GM19372 (cell line): ENCODE measurements around the gene ME3.
"Not testable (repeated sequence)": the region's sequence is repeated elsewhere in the genome, so short reads cannot be mapped to it uniquely, and the experiment has no call there.

Experiments used
- ATAC-seq: cut with Tn5 transposase; IDR thresholded peaks from one replicate; pipeline ENCODE4 v1.9.1; 2021; ENCODE audit warnings: mild to moderate bottlenecking, low read depth, moderate library complexity; ENCODE audit not compliant: unreplicated experiment

ME3 gene

DNA sequence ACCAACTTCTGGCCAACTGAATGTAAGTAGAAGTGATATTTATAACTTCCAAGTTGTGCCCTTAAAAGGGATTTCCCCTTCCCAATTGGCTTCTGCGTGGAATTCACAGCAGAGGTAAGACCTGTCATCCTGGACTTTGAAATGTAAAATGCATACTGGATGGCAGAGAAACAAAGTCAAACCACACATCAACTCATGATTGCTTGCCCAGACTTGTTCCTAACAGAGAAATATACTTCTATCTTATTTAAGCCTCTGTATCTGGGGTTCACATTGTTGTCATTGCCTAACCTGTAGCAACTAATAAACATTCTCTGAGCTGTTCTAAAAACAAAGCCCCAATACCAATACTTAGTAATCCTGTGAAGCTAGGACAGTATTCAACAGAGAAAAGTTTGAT lies 6.2 kb downstream of the ME3 start:
- ATAC-seq, result no peak

DNA sequence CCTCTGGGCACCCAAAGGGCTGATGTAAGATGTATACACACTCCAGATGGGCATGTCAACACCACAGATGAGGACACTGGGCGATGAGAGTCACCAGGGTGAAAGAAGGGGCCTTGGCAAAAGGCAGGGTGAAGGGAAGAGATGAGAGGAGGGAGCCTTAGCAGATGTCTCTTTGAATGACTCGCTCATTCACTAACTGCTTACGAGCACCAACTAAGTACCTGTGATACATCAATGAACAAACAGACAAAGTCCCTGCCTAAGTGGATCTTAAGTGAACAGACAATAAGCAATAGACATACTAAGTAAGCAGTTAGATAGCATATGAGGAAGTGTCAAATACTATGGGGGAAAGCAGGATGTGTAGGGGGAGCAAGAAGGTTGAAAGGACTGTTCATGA lies 7.5 kb downstream of the ME3 start:
- ATAC-seq, result no peak

DNA sequence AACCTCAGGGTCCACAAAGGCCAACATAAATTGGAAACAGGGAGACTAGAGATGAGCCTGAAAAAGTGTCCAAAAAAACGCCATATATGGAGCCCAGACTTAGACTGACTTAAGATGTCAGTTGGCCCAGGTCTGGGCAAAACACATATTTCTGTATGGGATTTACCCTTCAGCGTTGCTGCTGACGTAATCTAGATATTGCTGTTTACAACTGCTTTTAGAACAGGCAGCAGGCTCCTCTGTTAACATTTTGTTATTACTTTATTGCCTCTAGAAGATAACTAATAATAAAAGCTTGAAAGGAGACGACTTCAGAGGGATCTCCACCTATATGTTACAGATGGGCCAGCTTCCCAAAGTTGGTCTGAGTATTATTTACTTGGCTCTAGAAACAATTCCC lies 8.7 kb downstream of the ME3 start:
- no peak for ATAC-seq

GRCh38 chr11:86663291-86663690 lies 9.1 kb downstream of the ME3 start:
- no peak for ATAC-seq

GRCh38 chr11:86660736-86661135 lies 11.7 kb downstream of the ME3 start:
- ATAC-seq, result no peak

DNA sequence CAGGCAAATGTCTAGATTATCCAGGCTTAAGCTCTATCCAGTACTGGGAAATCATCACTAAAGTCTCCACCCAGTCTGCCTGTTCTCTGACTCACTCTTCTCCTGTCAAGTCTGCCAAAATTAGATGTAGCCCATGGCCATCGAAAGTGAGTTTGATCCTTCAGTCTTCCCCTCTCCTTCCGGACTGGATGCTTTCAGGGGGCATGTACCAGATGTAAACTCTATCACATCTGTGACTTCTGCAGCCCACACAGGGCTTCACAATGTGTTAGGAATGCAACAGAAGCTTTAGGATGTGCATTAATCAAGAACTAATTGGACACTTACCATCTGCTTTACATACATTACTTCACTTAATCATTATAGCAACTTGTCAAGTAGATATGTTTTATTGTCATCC lies 12.3 kb downstream of the ME3 start:
- no peak for ATAC-seq

DNA sequence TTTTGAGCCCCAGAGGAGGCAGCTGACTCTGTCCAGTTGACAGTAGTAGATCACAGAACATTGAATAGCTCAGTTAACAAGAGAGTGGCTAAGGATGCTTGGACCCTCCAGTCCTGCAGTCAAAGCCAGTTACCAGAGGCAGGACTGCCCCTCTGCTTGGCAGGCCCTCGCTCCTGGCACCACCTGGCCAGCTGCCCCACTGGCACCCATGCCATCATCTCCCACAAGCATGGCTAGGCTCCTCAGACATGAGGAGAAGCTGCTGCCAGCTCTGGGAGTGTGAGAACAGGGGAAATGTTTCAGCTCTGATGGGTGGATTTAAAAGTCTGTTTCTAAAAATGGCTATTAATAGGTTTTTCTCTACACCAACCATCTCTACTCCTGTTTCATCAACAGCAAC lies 13.9 kb downstream of the ME3 start:
- ATAC-seq, result no peak

DNA sequence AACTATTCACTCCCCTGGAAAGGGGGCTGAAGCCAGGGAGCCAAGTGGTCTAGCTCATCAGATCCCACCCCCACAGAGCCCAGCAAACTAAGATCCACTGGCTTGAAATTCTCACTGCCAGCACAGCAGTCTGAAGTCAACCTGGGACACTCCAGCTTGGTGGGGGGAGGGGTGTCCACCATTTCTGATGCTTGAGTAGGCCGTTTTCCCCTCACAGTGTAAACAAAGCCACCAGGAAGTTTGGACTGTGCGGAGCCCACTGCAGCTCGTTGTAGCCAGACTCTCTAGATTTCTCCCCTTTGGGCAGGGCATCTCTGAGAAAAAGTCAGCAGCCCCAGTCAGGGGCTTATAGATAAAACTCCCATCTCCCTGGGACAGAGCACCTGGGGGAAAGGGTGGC lies 27.2 kb downstream of the ME3 start:
- not testable (repeated sequence) for ATAC-seq

DNA sequence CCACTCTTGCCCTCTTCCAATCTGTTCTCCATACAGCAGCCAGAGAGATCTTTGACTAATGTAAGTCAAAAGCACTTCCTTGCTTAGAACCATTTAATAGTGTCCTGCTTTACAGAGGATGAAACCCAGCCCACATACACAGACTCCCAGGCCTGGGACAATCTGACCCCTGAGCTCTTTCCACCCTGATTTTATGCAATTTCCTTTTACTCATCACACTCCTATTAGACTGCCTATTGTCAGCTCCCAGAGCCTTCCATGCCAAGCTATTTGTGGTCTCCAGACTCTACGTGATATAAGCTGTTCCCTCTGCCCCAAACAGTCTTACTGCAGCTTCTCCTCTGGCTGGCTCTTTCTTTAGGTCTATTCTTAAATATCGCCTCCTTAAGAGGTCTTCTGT lies 28.1 kb downstream of the ME3 start:
- ATAC-seq, result no peak

GRCh38 chr11:86641537-86642261 lies 30.7 kb downstream of the ME3 start:
- no peak for ATAC-seq

GRCh38 chr11:86639137-86639536 lies 33.3 kb downstream of the ME3 start:
- ATAC-seq, result no peak

- ATAC-seq, result no peak
These were observed 33.7 kb downstream of the ME3 start for GRCh38 chr11:86638673-86639072.

DNA sequence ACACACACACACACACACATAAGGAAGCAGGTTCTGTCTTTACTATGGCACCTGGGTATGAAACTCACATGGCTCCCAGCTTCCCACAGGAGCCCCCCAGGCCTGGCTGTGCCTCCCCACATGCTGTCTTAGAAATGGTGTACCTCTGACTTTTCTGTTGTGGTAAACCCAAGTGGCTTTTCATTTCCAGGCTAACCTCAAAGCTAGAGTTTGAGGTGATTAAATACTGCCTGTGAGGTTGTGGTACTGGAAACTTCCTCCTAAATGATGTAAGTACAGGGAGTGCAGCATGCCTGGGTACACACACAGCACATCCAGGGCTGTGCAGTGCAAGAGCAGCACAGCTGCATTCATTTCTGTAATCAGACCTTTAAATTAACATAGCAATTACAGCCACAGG lies 34.4 kb downstream of the ME3 start:
- no peak for ATAC-seq

DNA sequence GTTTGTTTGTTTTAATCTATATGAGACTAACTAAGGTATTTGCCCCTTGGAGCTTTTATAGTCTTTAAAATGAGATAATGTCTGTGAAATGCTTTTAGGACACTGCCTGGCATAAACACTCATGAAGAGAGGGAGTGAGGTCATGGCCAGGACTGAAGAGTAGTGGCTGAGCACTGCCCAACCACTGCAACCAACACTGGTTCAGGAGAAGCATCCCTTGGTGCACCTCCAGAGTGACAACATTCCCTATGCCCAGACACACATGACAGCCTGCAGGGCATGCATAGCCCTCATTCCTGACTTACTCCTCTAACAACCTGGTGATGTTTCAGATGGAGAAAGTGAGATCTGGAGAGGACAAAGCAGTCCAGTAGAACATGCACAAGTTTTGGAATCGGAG lies 36.1 kb downstream of the ME3 start:
- ATAC-seq, result no peak

DNA sequence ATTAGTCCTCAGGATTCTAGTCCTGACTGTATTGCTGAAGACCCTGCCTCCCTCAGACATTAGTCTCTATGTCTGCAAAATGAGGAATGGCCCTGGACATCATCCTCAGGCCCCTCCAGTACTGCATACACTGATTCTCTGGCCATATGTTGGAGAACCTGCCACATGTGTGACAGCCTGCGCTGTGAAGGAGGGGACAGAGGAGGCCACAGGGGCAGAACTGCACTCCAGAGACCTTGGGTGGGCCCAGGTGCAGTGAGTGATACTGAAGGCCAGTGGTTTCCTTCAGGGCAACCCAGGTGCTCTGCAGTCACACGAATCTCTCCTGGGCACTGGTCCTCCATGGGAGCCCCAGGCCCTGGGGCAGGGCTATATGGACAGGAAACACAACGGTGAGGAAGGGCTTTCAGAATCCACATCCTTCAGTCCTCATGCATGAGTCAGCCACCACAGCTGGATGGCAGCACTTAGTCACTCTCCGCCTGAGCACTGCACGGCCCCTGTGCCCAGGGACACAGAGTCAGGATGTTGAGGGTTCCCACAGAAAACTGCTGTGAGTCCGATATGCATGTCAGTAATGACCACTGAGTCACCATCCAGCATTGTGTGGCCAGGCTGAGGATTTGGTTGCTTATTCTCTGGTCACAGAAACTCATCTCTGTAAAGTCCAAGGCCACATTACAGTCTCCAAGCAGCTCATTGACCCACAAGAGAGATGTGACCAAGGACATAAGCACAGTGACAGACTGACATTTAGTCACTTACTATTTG lies 39.7 kb downstream of the ME3 start:
- no peak for ATAC-seq

- ATAC-seq, result no peak
These were observed 42.0 kb downstream of the ME3 start for GRCh38 chr11:86630229-86630981.

GRCh38 chr11:86629045-86629706 lies 43.2 kb downstream of the ME3 start:
- ATAC-seq, result no peak

GRCh38 chr11:86627776-86628455 lies 44.5 kb downstream of the ME3 start:
- no peak for ATAC-seq

GRCh38 chr11:86625981-86626380 lies 46.4 kb downstream of the ME3 start:
- ATAC-seq, result no peak

GRCh38 chr11:86625544-86625943 lies 46.9 kb downstream of the ME3 start:
- no peak for ATAC-seq
